GM23338 (cell line): Measurements from ENCODE around the gene MRPL44. TPM values are rescaled to one million over a fixed set of nuclear protein-coding genes. Genes with fewer than 3 reads are reported as not detected.

Source experiments
- ATAC-seq: fragments of 200-7000 bp; cut with Tn5 transposase; 3 replicates; pipeline ENCODE4 v1.9.1; 2020
- DNase-seq: peaks from one replicate; pipeline ENCODE4 v3.0.0-alpha.2; 2015; ENCODE audit warnings: low spot score
- H2AFZ ChIP-seq: fragments of 200-600 bp; sonication (generic); 2 replicates; pipeline ENCODE4 v1.8.0; 2016; ENCODE audit warnings: antibody characterized with exemption, mild to moderate bottlenecking, moderate library complexity
- H3F3A ChIP-seq: fragments of 200-600 bp; sonication (generic); replicated peaks from 2 replicates; pipeline ENCODE4 v1.8.0; 2017; ENCODE audit warnings: antibody characterized with exemption, mixed run types, low read depth
- H3K27ac ChIP-seq: fragments of 200-600 bp; sonication (generic); 2 replicates; pipeline ENCODE4 v1.6.1; 2016; ENCODE audit warnings: low read depth
- H3K27me3 ChIP-seq: fragments of 200-600 bp; sonication (generic); 2 replicates; pipeline ENCODE4 v1.8.0; 2016; ENCODE audit warnings: mild to moderate bottlenecking, mixed run types, moderate library complexity; ENCODE audit not compliant: insufficient read depth
- H3K36me3 ChIP-seq: fragments of 200-600 bp; sonication (generic); 2 replicates; pipeline ENCODE4 v1.8.0; 2016; ENCODE audit warnings: mild to moderate bottlenecking; ENCODE audit not compliant: insufficient read depth
- H3K4me1 ChIP-seq: fragments of 200-600 bp; sonication (generic); 2 replicates; pipeline ENCODE4 v1.8.0; 2016; ENCODE audit warnings: mild to moderate bottlenecking, moderate library complexity; ENCODE audit not compliant: insufficient read depth
- H3K4me2 ChIP-seq: fragments of 200-600 bp; sonication (generic); 2 replicates; pipeline ENCODE4 v1.7.1; 2017; ENCODE audit warnings: mixed run types
- H3K4me3 ChIP-seq: fragments of 200-600 bp; sonication (generic); 2 replicates; pipeline ENCODE4 v1.6.1; 2016; ENCODE audit warnings: mixed run types
- H3K79me2 ChIP-seq: fragments of 200-600 bp; sonication (generic); replicated peaks from 2 replicates; pipeline ENCODE4 v1.8.0; 2017; ENCODE audit warnings: mild to moderate bottlenecking; ENCODE audit not compliant: insufficient read depth
- H3K9me2 ChIP-seq: fragments of 200-600 bp; sonication (generic); 2 replicates; pipeline ENCODE4 v1.8.0; 2017; ENCODE audit not compliant: insufficient read depth
- H4K20me1 ChIP-seq: fragments of 200-600 bp; sonication (generic); replicated peaks from 2 replicates; pipeline ENCODE4 v1.8.0; 2017; ENCODE audit warnings: mild to moderate bottlenecking; ENCODE audit not compliant: insufficient read depth
- H3K27ac Mint-ChIP-seq: 2 replicates; pipeline ENCODE4 v1.8.0; 2020; ENCODE audit warnings: inconsistent platforms, mild to moderate bottlenecking, moderate library complexity, mixed read lengths
- H3K27me3 Mint-ChIP-seq: 3 replicates; pipeline ENCODE4 v1.8.0; 2022; ENCODE audit warnings: low read depth, mild to moderate bottlenecking, moderate library complexity, mixed read lengths, inconsistent platforms; ENCODE audit not compliant: insufficient read depth, poor library complexity
- H3K36me3 Mint-ChIP-seq: 3 replicates; pipeline ENCODE4 v1.8.0; 2021; ENCODE audit warnings: low read depth, mild to moderate bottlenecking, inconsistent platforms, moderate library complexity, mixed read lengths
- H3K4me1 Mint-ChIP-seq: 3 replicates; pipeline ENCODE4 v1.8.0; 2020; ENCODE audit warnings: mild to moderate bottlenecking, inconsistent platforms, mixed read lengths
- H3K4me3 Mint-ChIP-seq: 3 replicates; pipeline ENCODE4 v1.8.0; 2021; ENCODE audit warnings: moderate library complexity, mild to moderate bottlenecking, inconsistent platforms, mixed read lengths
- H3K9me3 Mint-ChIP-seq: 3 replicates; pipeline ENCODE4 v1.8.0; 2020; ENCODE audit warnings: moderate library complexity, mild to moderate bottlenecking, inconsistent platforms, mixed read lengths
- CREB1 ChIP-seq: fragments of 250-450 bp; sonication (Bioruptor Pico); IDR thresholded peaks from 2 replicates; pipeline ENCODE4 v1.5.0; 2020; ENCODE audit warnings: low read depth, mild to moderate bottlenecking, moderate library complexity
- CTCF ChIP-seq, 2 experiments: fragments of 200-600 bp in 1 of 2; sonication (generic) in 1 of 2; conservative IDR thresholded peaks; 2 replicates each; pipeline versions ENCODE4 v1.5.1 to v1.6.1; 2016 to 2017; ENCODE audit warnings: antibody characterized with exemption in 2 of 2, low read depth in 2 of 2, mild to moderate bottlenecking in 2 of 2, moderate library complexity in 1 of 2
- ETS1 ChIP-seq: IDR thresholded peaks from 2 replicates; pipeline ENCODE4 v1.6.1; 2016; ENCODE audit warnings: antibody characterized with exemption
- EZH2 ChIP-seq: fragments of 200-600 bp; sonication (generic); IDR thresholded peaks from one replicate; pipeline ENCODE4 v1.8.0; 2017; ENCODE audit warnings: antibody characterized with exemption, mild to moderate bottlenecking, low read depth; ENCODE audit not compliant: unreplicated experiment
- EZH2phosphoT487 ChIP-seq: fragments of 200-600 bp; sonication (generic); IDR thresholded peaks from one replicate; pipeline ENCODE4 v1.8.1; 2018; ENCODE audit warnings: antibody characterized with exemption; ENCODE audit not compliant: unreplicated experiment
- JUNB ChIP-seq: IDR thresholded peaks from one replicate; pipeline ENCODE4 v1.6.1; 2016; ENCODE audit warnings: antibody characterized with exemption; ENCODE audit not compliant: unreplicated experiment
- NANOG ChIP-seq: IDR thresholded peaks from 2 replicates; pipeline ENCODE4 v1.6.1; 2016; ENCODE audit warnings: antibody characterized with exemption, borderline replicate concordance
- POLR2AphosphoS5 ChIP-seq: IDR thresholded peaks from 2 replicates; pipeline ENCODE4 v1.6.1; 2016; ENCODE audit warnings: antibody characterized with exemption, low read depth
- REST ChIP-seq: IDR thresholded peaks from one replicate; pipeline ENCODE4 v1.6.1; 2018; ENCODE audit warnings: antibody characterized with exemption; ENCODE audit not compliant: unreplicated experiment
- STAT1 ChIP-seq: IDR thresholded peaks from one replicate; pipeline ENCODE4 v1.6.1; 2016; ENCODE audit warnings: antibody characterized with exemption; ENCODE audit not compliant: unreplicated experiment
- ZNF114 ChIP-seq: fragments of 250-450 bp; sonication (Bioruptor Pico); IDR thresholded peaks from 2 replicates; pipeline ENCODE4 v1.5.0; 2020; ENCODE audit warnings: mild to moderate bottlenecking, moderate library complexity
- ZNF331 ChIP-seq: fragments of 250-450 bp; sonication (Bioruptor Pico); IDR thresholded peaks from 2 replicates; pipeline ENCODE4 v1.5.0; 2020; ENCODE audit warnings: low read depth, mild to moderate bottlenecking, moderate library complexity
- ZNF462 ChIP-seq: fragments of 250-450 bp; sonication (Bioruptor Pico); IDR thresholded peaks from 2 replicates; pipeline ENCODE4 v1.5.0; 2020; ENCODE audit warnings: mild to moderate bottlenecking, moderate library complexity
- polyA plus RNA-seq: library from polyadenylated mRNA; unstranded; fragments of >200 nt; fragmentation: Nextera tagmentation; extraction: Ambion mirVana; gene quantifications from 2 replicates; pipeline ENCODE4 v1.2.1, GENCODE V29; 2016
- total RNA-seq: library from RNA; depleted of rRNA; stranded (reverse); fragments of >200 nt; shearing (Covaris generic); gene quantifications from 2 replicates; pipeline ENCODE4 v1.2.3, GENCODE V29; 2014

MRPL44 gene
- total and polyA plus RNA-seq, 2 experiments from 2014 or later = 38.4 to 55.8 TPM

- no peaks in the 10 kb centered on the region; the same call in 2 of the 3 replicates for H3K9me3 Mint-ChIP-seq
- H3K27ac Mint-ChIP-seq = no peak overlapping the region
- Histone ChIP-seq H3K27ac (no peak overlapping the region), H2AFZ (no peak overlapping the region), H3K36me3 (peaks cover 3% of the 10 kb centered on the region; the same call in 1 of the 2 replicates), H3K9me2 (no peaks in the 10 kb centered on the region), H4K20me1 (no peaks in the 10 kb centered on the region), H3F3A (no peaks in the 10 kb centered on the region), H3K79me2 (no peaks in the 10 kb centered on the region), H3K4me1 (no peaks in the 10 kb centered on the region), H3K27me3 (no peaks in the 10 kb centered on the region), H3K4me2 (no peak overlapping the region), H3K4me3 (no peak overlapping the region)
- ATAC-seq (no peak), DNase-seq (no peak)
- H3K4me1 Mint-ChIP-seq = no peaks in the 10 kb centered on the region
- peaks cover 24% of the 10 kb centered on the region for H3K36me3 Mint-ChIP-seq
- peaks cover 3% of the 10 kb centered on the region for H3K27me3 Mint-ChIP-seq
- no peak overlapping the region for H3K4me3 Mint-ChIP-seq
- TF ChIP-seq EZH2phosphoT487 (no peak), ZNF331 (no peak), POLR2AphosphoS5 (no peak), STAT1 (no peak), REST (no peak), ZNF114 (no peak), EZH2 (no peak), JUNB (no peak), ZNF462 (no peak), NANOG (no peak), CTCF (conservative IDR thresholded peaks at IDR 0.05; ENCODE audit: low read depth in 2 of 2) (no peak), CREB1 (CRISPR knock-in tag) (no peak), ETS1 (no peak)
Measured at GRCh38 chr2:223996391-223996790, 39.1 kb downstream of the MRPL44 start.
